GM18861 (cell line): ENCODE data around the gene PKNOX2.

ENCODE experiments used
- ATAC-seq: cut with Tn5 transposase; IDR thresholded peaks from one replicate; pipeline ENCODE4 v1.9.1; 2021; ENCODE audit not compliant: unreplicated experiment

PKNOX2 gene

GRCh38 chr11:125376117-125376516, 211.6 kb downstream of the PKNOX2 start:
- ATAC-seq = no peak

GRCh38 chr11:125376856-125377255, 212.3 kb downstream of the PKNOX2 start:
- ATAC-seq = no peak

DNA sequence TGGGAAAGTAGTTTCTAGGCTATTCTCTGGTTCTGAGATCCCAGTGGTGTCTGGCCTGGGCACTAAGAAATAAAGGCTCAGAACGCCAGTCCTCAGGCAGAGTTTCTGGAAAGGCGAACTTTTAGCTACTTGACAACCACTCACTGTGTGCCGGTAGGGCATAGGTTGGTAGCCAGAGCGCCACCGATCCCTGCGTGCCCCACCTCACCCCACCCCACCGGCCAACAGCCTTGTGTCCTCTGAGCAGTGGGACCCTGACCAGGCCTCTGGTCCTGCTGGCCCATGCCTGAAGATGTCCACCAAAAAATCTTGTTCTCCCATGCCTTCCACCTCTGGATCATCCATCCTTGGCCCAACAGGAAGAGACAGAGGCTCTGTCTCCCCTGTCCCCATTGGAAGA, 213.5 kb downstream of the PKNOX2 start:
- no peak for ATAC-seq

GRCh38 chr11:125378571-125378970, 214.0 kb downstream of the PKNOX2 start:
- no peak for ATAC-seq

- no peak for ATAC-seq
Measured at GRCh38 chr11:125379565-125379964, 215.0 kb downstream of the PKNOX2 start.

DNA sequence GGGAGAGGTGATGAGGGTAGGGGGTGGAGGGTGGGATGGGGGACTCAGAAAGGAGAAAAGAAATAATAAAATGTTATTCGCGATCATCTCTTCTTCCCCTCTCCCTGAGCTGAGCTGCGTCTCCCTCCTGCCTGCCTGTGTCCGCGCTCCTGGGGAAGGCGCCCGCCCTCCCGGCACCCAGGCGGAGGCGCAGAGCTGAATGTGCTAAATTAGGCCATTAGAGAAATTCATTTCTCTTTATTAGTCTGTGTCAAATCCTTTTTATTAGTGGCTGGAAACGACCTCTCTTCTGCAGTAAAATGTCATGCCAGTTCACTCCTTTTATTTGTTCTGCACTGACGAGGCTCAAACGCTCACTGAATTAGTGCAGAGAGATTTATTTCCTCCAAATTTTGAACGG, 215.4 kb downstream of the PKNOX2 start:
- no peak for ATAC-seq

DNA sequence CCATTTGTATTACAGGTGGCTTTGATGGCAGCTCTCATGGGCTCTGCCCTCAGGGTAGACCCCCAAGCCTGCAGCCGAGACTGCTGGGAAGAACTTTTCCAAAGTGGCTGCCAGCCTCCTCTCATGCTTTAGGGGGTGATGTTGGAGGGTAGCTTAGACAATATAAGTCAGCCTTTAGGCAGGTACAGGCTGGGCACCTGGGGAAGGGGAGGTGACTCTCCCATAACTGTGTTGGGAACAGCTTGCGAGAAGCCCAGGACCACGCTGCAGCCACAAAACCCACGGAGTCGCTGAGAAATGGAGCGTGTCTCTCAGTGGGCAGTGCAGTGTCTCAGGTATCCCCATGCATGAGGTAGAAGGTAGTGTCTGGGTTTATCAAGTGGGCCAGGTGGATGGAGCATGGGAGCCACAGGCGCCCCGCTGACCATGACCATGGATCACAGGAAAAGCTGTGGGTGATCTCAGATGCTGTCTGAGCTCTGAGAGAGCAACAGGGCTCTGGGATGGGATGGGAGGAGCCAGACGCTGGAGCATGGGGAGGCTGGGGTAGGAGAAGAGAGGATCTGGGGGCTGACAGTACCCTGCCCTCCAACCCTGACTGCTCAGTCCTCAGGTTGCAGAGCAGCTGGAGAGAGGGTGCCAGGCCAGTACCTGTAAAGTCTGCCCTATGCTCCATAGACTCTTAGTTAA, 216.3 kb downstream of the PKNOX2 start:
- no peak for ATAC-seq

GRCh38 chr11:125381499-125382044, 217.0 kb downstream of the PKNOX2 start:
- no peak for ATAC-seq

DNA sequence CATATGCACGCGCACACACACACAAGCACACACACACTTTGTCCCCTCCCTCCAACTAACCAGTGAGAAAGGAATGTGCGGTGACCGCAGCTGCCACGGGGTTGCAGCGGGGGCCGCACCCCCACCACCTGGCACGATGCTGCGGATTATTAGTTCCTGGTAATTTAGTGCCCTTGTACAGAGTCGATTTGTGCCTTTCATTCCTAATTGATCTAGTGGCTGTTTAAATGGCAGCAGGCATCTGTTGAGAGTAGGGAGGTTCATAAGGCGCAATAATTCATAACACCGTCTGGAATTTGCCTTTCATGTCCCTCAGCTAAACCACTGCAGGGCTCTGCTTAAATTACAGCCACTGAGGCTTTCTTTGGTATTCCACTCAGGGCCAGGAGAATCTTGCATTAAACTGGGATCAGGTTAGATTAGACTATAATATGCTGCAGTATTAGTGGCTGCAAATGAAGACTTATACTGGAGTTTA, 217.8 kb downstream of the PKNOX2 start:
- no peak for ATAC-seq

- ATAC-seq = no peak
Measured at GRCh38 chr11:125382822-125383221, 218.3 kb downstream of the PKNOX2 start.

DNA sequence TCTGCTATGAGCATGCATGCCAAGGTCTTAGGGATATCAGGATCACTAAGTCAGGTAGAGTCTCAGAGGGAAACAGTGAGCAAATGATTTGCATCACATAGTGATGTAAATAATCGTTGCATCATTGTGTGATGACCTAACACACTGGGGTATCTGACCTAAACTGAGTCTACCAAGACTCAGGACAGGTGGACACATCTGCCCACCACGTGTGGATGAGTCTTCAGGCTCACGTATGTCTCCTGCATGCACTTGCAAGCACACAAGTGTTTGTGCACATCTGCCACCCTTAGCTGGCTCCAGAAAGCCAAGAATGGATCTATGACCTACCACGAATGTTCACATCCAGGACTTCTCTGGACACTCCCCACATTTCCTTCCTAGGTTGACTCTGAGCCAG, 220.3 kb downstream of the PKNOX2 start:
- ATAC-seq = no peak

DNA sequence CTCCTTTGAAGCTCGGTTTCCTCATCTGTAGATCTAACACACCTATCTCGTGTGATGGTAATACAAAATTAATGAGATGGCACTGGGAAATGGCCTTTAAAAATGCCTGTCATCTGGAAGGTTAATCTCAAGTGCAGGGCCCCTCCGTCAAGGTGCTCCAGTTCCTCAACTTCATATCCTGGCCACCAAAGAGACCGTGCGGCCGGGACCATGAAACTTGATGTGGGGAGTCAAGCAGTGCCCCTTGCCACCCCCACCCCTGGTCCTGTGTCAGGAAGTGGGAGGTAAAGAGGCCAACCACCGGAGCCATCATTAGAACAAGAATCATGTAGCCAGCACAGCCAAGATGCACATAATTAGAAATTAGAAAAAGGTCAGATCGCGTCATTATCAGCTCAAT, 223.3 kb downstream of the PKNOX2 start:
- ATAC-seq = no peak

GRCh38 chr11:125388611-125389010, 224.1 kb downstream of the PKNOX2 start:
- ATAC-seq = no peak

DNA sequence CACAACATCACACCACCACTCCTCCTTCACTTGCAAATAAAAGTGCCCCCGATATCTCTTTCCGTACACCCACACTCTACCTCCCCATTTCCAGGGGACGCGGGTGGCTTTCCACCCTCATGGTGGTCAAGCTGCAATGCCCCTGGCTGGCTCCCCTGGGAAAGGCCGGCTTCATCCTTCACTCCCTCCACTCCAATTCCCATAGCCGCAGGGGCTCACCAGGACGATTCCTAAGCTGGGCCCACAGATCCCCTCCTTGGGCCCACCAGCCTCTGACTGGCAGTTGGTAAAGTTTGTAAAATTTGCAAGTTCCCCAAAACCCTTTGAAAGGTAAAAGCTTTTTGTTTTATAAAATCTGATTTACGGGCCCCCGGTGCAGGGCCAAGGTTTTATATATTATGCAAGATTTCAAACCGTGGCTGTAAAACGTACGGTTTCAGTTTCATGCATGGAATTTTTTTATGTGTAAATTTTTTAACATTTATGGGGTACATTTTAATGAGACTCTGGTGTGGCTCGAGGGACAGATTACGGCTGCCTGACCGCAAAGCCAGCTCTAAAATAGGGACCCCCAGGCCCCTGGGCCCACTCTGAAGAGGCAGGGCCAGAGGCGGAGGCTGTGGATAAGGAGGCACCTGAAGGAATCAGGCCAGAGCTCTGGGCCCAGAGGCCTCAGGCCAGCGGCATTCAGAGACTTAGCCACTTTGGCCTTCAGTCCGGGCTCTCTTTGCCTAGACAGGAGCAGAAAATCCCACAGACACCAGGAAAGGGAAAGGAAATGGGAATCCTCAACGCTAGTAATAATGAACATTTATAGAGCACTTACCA, 225.0 kb downstream of the PKNOX2 start:
- ATAC-seq = no peak

DNA sequence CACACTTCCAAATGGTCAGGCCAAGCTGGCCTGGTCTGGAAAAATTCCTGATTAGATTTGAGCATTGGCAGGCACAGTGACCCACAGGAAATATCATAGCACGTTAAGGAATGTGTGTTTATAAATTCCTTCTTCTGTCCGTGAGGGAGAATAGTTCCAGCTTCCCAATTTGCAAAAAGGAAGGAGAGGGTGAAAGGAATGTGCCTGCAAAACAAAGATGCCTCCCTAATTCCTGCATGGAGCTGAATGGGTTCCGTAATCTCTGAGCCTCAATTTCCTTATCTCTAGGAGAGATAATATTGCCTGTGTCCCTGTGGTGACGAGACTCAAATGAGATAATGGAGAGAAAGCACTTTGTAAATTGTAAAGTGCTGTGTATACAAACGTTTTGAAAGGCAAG, 226.4 kb downstream of the PKNOX2 start:
- no peak for ATAC-seq

GRCh38 chr11:125393331-125393730, 228.8 kb downstream of the PKNOX2 start:
- no peak for ATAC-seq

DNA sequence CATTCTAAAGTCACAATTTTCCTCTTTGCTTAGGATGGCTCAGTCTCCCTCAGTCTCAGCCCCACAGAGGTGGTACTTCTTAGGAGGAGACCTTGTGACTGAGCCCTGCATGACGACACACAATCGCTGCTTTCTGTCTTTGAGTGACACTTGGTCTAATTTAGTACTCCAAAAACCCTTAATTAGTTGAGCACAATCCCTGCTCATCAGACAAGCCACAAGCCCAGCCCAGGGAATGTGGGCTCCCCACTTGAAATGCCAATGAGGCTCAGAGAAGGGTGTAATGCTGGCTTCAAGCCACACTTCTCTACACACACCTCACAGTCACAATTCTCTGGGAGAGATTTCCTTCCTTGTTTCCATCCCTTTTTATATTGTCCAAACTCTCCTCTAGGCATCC, 229.7 kb downstream of the PKNOX2 start:
- no peak for ATAC-seq

- ATAC-seq = no peak
Measured at GRCh38 chr11:125397421-125397820, 232.9 kb downstream of the PKNOX2 start.

DNA sequence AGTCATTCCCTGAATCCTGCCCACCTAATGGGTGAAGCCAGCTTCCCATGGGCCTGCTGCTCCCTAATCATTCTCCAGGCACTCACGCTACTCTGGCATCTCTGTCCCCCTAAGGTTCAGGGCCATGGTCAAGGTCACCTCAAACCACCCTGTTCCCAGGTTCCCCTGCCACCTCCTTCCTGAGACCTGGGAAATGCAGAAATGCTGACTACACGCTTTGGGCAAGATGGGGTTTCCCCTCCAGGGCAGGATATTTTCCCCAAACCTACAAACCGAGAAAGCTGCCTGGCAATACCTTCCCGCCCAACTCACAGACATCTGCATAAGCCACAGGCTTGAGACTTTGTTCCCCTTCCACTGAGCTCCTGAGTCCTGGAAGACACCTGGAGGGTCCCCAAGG, 233.9 kb downstream of the PKNOX2 start:
- ATAC-seq = no peak

DNA sequence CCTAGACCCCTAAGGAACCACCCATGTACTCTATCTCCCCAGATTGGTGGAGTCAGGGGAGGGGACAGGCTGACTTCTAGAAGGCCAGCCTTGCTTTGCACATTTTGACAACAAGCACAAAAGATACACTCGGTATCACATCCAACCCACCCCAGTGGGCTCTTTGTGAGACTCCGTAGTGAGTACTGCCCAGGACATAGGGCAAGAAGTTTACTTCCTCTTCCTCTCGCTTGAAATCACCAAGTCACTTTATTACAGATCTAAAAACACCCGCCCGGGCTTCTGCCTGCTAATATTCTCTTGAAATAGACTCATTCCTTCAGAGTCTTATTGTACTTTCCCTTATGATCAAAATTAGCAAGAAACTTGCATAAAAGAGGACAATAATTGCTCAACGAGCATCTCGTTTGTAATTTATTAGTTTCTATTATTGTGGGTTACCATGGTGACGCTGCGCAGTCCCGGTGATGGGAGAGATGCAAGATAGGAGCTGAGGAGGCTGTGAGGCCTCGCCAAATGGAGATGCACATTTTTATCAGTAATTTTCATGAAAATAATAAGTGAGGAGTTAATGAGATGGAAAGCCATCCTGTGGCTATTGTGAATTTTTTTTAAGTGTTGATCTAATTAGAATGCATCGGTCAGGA, 234.6 kb downstream of the PKNOX2 start:
- ATAC-seq = no peak

- ATAC-seq = no peak
Measured at GRCh38 chr11:125399945-125400344, 235.4 kb downstream of the PKNOX2 start.

DNA sequence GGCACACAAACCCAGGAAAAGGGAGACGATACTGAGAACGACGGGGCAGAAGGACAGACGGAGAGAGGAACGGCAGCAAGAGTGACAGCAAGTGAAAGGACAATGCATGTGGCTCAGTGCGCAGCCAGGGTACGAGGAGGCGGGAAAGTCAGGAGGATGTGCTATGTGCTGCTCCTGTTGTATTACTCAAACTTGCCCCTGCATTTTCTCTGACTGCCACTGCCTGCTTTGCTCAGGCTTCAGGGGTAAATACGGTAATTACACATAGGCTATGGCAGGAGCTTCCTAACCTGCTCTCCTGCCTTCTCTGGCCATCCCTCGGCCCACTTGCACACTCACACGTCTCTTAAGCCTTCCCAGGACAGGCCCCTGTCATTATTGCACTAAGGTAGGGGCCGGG, 236.7 kb downstream of the PKNOX2 start:
- no peak for ATAC-seq
